NT2/D1 (cell line): ENCODE results near the gene FBLIM1.

Experiments
- DNase-seq: peaks from one replicate; pipeline ENCODE4 v3.0.0-alpha.2; 2011; ENCODE audit warnings: low read depth, low spot score
- H3K27me3 ChIP-seq: 2 replicates; pipeline ENCODE4 v1.6.0; 2011; ENCODE audit warnings: mild to moderate bottlenecking; ENCODE audit not compliant: insufficient read length, insufficient read depth
- H3K36me3 ChIP-seq: 2 replicates; pipeline ENCODE4 v1.6.1; 2011; ENCODE audit warnings: mild to moderate bottlenecking, low read length, mixed read lengths; ENCODE audit not compliant: insufficient read depth, insufficient read length
- H3K4me1 ChIP-seq: 2 replicates; pipeline ENCODE4 v1.5.1; 2011; ENCODE audit not compliant: insufficient read depth, insufficient read length
- H3K4me3 ChIP-seq: 2 replicates; pipeline ENCODE4 v1.5.1; 2011; ENCODE audit warnings: low read depth; ENCODE audit not compliant: insufficient read length
- H3K9ac ChIP-seq: 2 replicates; pipeline ENCODE4 v1.6.0; 2011; ENCODE audit warnings: low read depth; ENCODE audit not compliant: insufficient read length
- H3K9me3 ChIP-seq: 2 replicates; pipeline ENCODE4 v1.5.1; 2011; ENCODE audit warnings: mild to moderate bottlenecking, low read length; ENCODE audit not compliant: insufficient read depth
- SUZ12 ChIP-seq: IDR thresholded peaks from 2 replicates; pipeline ENCODE4 v1.6.1; 2011; ENCODE audit not compliant: insufficient read length, insufficient read depth; ENCODE audit errors: extremely low read depth
- YY1 ChIP-seq: IDR thresholded peaks from 2 replicates; pipeline ENCODE4 v1.6.1; 2011; ENCODE audit not compliant: insufficient read length, insufficient read depth
- ZNF274 ChIP-seq: IDR thresholded peaks from 2 replicates; pipeline ENCODE4 v1.6.1; 2011; ENCODE audit warnings: mild to moderate bottlenecking, low read depth, low read length

The FBLIM1 gene

GRCh38 chr1:15726508-15726907, 32.1 kb upstream of the FBLIM1 start:
- no peaks in the 10 kb centered on the region for H3K27me3 ChIP-seq
- no peak overlapping the region for H3K9ac ChIP-seq
- H3K9me3 ChIP-seq, result no peaks in the 10 kb centered on the region
- peaks cover 6% of the 10 kb centered on the region for H3K4me1 ChIP-seq
- no peak for TF ChIP-seq ZNF274
- H3K36me3 ChIP-seq, result peaks cover 71% of the 10 kb centered on the region
- no peak for DNase-seq
- H3K4me3 ChIP-seq, result no peak overlapping the region

GRCh38 chr1:15727021-15727420, 31.6 kb upstream of the FBLIM1 start:
- Histone ChIP-seq H3K36me3 (peaks cover 74% of the 10 kb centered on the region), H3K27me3 (no peaks in the 10 kb centered on the region), H3K4me3 (no peak overlapping the region)

DNA sequence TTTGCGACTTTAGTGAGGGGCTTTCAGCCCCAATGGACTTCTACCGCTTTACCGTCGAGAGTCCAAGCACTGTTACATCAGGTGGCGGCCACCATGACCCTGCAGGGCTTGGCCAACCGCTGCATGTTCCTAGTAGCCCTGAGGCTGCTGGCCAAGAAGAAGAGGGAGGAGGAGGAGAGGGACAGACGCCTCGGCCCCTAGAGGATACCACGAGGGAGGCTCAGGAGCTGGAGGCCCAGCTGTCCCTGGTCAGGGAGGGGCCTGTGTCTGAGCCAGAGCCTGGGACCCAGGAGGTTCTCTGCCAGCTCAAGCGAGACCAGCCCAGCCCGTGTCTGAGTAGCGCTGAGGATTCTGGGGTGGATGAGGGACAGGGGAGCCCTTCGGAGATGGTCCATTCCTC, 31.2 kb upstream of the FBLIM1 start:
- Histone ChIP-seq H3K4me1 (peaks cover 12% of the 10 kb centered on the region), H3K36me3 (peaks cover 78% of the 10 kb centered on the region), H3K9me3 (no peaks in the 10 kb centered on the region), H3K4me3 (no peak overlapping the region), H3K9ac (no peak overlapping the region), H3K27me3 (no peaks in the 10 kb centered on the region)
- TF ChIP-seq YY1, result no peak
- TF ChIP-seq SUZ12, result no peak
- TF ChIP-seq ZNF274, result no peak
- DNase-seq, result no peak

More at GRCh38 chr1:15727021-15727420, 31.6 kb upstream of the FBLIM1 start:
- DNase-seq, result no peak
- TF ChIP-seq ZNF274 (no peak), YY1 (no peak)
- no peaks in the 10 kb centered on the region for H3K9me3 ChIP-seq
- H3K9ac ChIP-seq, result no peak overlapping the region
- peaks cover 10% of the 10 kb centered on the region for H3K4me1 ChIP-seq

- TF ChIP-seq YY1, result no peak
- TF ChIP-seq ZNF274, result no peak
- TF ChIP-seq SUZ12, result no peak
- Histone ChIP-seq H3K27me3 (no peaks in the 10 kb centered on the region), H3K36me3 (peaks cover 81% of the 10 kb centered on the region), H3K9ac (no peak overlapping the region), H3K4me3 (no peak overlapping the region), H3K4me1 (peaks cover 10% of the 10 kb centered on the region), H3K9me3 (no peaks in the 10 kb centered on the region)
- no peak for DNase-seq
Observed at GRCh38 chr1:15727866-15728534, 30.6 kb upstream of the FBLIM1 start.

DNA sequence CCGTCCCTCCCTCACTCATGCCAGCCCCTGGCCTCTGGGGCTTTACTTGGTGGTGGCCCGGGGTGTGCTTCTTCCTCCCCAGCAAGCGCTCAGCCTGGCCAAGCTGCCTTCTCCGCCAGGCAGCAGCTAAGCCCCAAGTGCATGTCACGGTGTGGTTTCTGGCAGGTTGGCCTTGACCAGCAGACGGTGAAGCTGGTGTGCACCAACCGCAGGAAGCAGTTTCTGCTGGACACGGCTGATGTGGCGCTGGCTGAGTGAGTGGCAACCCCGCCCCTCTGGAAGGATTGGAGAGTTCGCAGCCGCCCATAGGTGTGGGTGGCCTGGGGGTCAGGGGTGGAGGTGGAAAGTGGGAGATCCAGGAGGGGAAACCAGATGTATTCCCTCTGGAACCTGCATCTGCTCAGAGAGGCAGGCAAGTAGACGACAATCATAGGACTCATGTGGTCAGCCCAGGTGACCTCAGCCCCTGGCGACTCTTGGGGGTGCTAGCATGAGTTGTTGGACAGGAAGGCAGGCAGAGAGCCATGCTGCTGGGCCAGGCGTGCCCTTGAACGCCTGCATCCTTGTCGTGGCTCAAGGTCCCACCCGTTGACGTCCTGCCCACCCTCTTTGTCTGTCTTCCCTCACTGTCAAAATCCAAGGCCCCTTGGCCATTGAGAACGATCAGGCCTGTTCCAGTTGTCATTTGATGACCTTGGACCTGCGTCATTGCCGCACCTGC, 29.5 kb upstream of the FBLIM1 start:
- no peak for TF ChIP-seq SUZ12
- no peak for TF ChIP-seq ZNF274
- TF ChIP-seq YY1, result no peak
- Histone ChIP-seq H3K4me1 (peaks cover 9% of the 10 kb centered on the region), H3K27me3 (no peaks in the 10 kb centered on the region), H3K9ac (no peak overlapping the region), H3K9me3 (no peaks in the 10 kb centered on the region), H3K36me3 (peaks cover 89% of the 10 kb centered on the region), H3K4me3 (no peak overlapping the region)
- DNase-seq, result no peak

DNA sequence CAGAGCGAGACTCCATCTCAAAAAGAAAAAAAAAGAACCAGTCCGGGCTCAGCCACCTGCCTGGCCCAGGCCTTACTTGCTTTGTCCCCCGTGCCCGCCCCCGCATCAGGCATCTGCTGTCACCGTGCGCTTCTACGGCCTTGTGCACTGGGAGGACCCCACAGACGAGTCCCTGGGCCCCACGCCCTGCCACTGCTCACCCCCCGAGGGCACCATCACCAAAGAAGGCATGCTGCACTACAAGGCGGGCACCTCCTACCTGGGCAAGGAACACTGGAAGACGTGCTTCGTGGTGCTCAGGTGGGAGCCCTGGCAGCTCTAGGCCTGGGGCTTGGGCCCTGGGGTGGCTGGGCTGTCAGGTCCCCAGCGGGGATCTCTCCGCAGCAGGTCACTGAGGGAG, 28.2 kb upstream of the FBLIM1 start:
- H3K36me3 ChIP-seq, result peaks cover 94% of the 10 kb centered on the region
- H3K4me3 ChIP-seq, result no peak overlapping the region
- no peaks in the 10 kb centered on the region for H3K27me3 ChIP-seq
- peaks cover 7% of the 10 kb centered on the region for H3K4me1 ChIP-seq
- DNase-seq, result no peak
- H3K9me3 ChIP-seq, result no peaks in the 10 kb centered on the region
- TF ChIP-seq YY1 (no peak), SUZ12 (no peak), ZNF274 (no peak)
- no peak overlapping the region for H3K9ac ChIP-seq

- no peaks in the 10 kb centered on the region for H3K9me3 ChIP-seq
- H3K9ac ChIP-seq, result no peak overlapping the region
- peaks cover 89% of the 10 kb centered on the region for H3K36me3 ChIP-seq
- TF ChIP-seq ZNF274 (no peak), SUZ12 (no peak), YY1 (no peak)
- peaks cover 7% of the 10 kb centered on the region for H3K4me1 ChIP-seq
- no peak overlapping the region for H3K4me3 ChIP-seq
- DNase-seq, result no peak
- no peaks in the 10 kb centered on the region for H3K27me3 ChIP-seq
Observed at GRCh38 chr1:15730936-15731335, 27.7 kb upstream of the FBLIM1 start.
